ENCODE measurements around the gene OR2T1. TPM values are rescaled to one million over a fixed set of nuclear protein-coding genes. Genes with fewer than 3 reads are reported as not detected.

The OR2T1 gene
- total RNA-seq, 1 experiment from 2014 or later, result not detected

DNA sequence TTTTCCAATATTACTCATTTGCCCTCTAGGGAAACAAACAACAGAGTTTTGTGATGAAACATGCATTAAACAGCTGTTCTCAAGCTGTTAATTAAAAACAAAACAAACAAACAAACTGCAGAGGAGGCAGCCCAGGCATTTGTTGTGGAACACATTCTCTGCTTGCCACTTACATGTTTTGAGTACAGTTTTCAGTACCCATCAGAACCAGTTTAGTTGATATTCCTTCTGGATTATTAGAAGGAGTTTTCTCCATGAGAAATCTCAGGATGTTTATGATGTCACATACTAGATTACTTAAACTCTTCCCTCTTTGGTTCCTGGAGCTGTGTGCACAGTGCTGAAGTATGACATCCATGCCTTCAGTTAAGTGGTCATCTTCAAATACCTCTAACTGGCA is 27.4 kb upstream of the OR2T1 start, which contains the start of gene OR2T6:
TSS of gene OR2T6 (plus strand) at position 301 of the 400 bp plus-strand sequence. CDS start 11,863 bp downstream, outside the sequence.
- H3K27me3 Mint-ChIP-seq (ENCODE audit: insufficient read depth, unreplicated experiment), result no peaks in the 10 kb centered on the region

DNA sequence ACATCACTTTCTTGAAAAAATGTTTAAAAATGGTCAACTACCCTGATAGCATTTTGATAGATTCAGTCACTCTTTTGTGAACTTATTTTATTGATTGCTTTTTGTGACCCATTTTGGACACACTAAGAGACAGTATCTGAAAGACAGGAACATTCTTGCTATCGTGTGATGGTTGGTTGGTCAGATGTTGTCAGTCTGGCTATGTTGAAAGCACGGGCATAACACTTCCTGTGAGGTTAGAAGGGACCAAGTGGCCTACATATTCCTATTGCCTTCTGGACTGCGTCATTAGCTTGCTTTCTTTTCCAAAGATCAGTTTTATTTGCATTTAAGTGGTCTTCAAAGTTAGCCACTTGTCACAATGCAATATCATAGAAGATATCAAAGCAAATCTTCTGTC is 25.9 kb upstream of the OR2T1 start:
- no peak overlapping the region for H3K27ac Mint-ChIP-seq (ENCODE audit: unreplicated experiment)
- Histone ChIP-seq H3K36me3 (ENCODE audit: control insufficient read depth, insufficient read depth, low read length) (no peaks in the 10 kb centered on the region), H3K27me3 (replicated peaks; ENCODE audit: control insufficient read depth, insufficient read depth, low read length) (no peaks in the 10 kb centered on the region), H3K4me3 (ENCODE audit: low read depth, low read length) (no peak overlapping the region), H3K9me3 (no peaks in the 10 kb centered on the region), H3K4me1 (no peaks in the 10 kb centered on the region)
- no TSS peak for BruUV-seq (replicated peaks)
- no peaks in the 10 kb centered on the region for H3K36me3 Mint-ChIP-seq (ENCODE audit: insufficient read depth, unreplicated experiment)
- no peaks in the 10 kb centered on the region for H3K4me1 Mint-ChIP-seq (ENCODE audit: low read depth, unreplicated experiment)
- ChIA-PET POLR2A (no interaction called here), CTCF (no interaction called here)
- no peak for DNase-seq
- TF ChIP-seq, protein P1, sequence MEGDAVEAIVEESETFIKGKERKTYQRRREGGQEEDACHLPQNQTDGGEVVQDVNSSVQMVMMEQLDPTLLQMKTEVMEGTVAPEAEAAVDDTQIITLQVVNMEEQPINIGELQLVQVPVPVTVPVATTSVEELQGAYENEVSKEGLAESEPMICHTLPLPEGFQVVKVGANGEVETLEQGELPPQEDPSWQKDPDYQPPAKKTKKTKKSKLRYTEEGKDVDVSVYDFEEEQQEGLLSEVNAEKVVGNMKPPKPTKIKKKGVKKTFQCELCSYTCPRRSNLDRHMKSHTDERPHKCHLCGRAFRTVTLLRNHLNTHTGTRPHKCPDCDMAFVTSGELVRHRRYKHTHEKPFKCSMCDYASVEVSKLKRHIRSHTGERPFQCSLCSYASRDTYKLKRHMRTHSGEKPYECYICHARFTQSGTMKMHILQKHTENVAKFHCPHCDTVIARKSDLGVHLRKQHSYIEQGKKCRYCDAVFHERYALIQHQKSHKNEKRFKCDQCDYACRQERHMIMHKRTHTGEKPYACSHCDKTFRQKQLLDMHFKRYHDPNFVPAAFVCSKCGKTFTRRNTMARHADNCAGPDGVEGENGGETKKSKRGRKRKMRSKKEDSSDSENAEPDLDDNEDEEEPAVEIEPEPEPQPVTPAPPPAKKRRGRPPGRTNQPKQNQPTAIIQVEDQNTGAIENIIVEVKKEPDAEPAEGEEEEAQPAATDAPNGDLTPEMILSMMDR (IDR thresholded peaks at IDR 0.05; ENCODE audit: insufficient read depth in 1 of 2, low read depth in 1 of 2, low read length in 1 of 2, severe bottlenecking in 1 of 2, unreplicated experiment in 1 of 2), result no peak
- peaks cover 8% of the 10 kb centered on the region for H3K9me3 Mint-ChIP-seq (ENCODE audit: unreplicated experiment)
- intact Hi-C loops (cut with micrococcal nuclease; ENCODE audit: unreplicated experiment), result no loop called here
- H3K4me3 Mint-ChIP-seq (ENCODE audit: unreplicated experiment), result no peak overlapping the region
- no peaks in the 10 kb centered on the region for H3K27me3 Mint-ChIP-seq (ENCODE audit: insufficient read depth, unreplicated experiment)

More for the DNA sequence above, 27.4 kb upstream of the OR2T1 start, which contains the start of gene OR2T6:
- H3K36me3 ChIP-seq (ENCODE audit: control insufficient read depth, insufficient read depth, low read length), result no peaks in the 10 kb centered on the region
- H3K4me1 Mint-ChIP-seq (ENCODE audit: low read depth, unreplicated experiment), result no peaks in the 10 kb centered on the region
- BruUV-seq (replicated peaks), result no TSS peak
- H3K27ac Mint-ChIP-seq (ENCODE audit: unreplicated experiment), result no peak within 1 kb of the TSS
- no peak within 1 kb of the TSS for H3K4me3 Mint-ChIP-seq (ENCODE audit: unreplicated experiment)
- no peaks in the 10 kb centered on the region for H3K36me3 Mint-ChIP-seq (ENCODE audit: insufficient read depth, unreplicated experiment)
- H3K27me3 ChIP-seq (replicated peaks; ENCODE audit: control insufficient read depth, insufficient read depth, low read length), result no peaks in the 10 kb centered on the region
- H3K4me1 ChIP-seq, result no peaks in the 10 kb centered on the region
- no peak for DNase-seq
- ChIA-PET CTCF (no interaction called here), POLR2A (no interaction called here)
- intact Hi-C loops (cut with micrococcal nuclease; ENCODE audit: unreplicated experiment), result no loop called here
- no peak within 1 kb of the TSS for H3K4me3 ChIP-seq (ENCODE audit: low read depth, low read length)
- TF ChIP-seq, protein P1 (IDR thresholded peaks at IDR 0.05; ENCODE audit: insufficient read depth in 1 of 2, low read depth in 1 of 2, low read length in 1 of 2, severe bottlenecking in 1 of 2, unreplicated experiment in 1 of 2), result no peak
- H3K9me3 Mint-ChIP-seq (ENCODE audit: unreplicated experiment), result peaks cover 14% of the 10 kb centered on the region
- no peaks in the 10 kb centered on the region for H3K9me3 ChIP-seq

DNA sequence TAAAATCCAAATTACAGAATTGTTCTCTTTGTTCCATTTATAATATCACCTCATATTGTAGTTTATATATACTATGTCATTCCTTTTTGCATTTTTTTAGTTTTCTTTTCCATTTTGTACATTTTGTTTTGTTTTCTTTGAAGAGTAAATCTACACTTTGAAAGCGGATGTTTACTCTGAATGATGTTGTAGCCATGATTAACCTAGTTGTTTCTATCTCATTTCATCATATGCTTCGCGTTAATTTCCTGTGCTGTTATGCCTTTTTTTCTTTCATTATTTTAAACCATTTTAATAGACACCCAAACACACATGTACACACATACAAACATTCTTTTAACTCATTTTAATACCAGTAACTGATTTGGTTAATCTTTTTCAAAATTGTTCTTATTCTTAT is 22.0 kb upstream of the OR2T1 start:
- Mint-ChIP-seq H3K27ac (ENCODE audit: unreplicated experiment) (no peak overlapping the region), H3K9me3 (ENCODE audit: unreplicated experiment) (no peaks in the 10 kb centered on the region)
- TF ChIP-seq, protein P1 (IDR thresholded peaks at IDR 0.05; ENCODE audit: insufficient read depth in 1 of 2, low read depth in 1 of 2, low read length in 1 of 2, severe bottlenecking in 1 of 2, unreplicated experiment in 1 of 2), result no peak

More for the DNA sequence above, 22.0 kb upstream of the OR2T1 start:
- H3K36me3 ChIP-seq (ENCODE audit: control insufficient read depth, insufficient read depth, low read length), result no peaks in the 10 kb centered on the region
- intact Hi-C loops (cut with micrococcal nuclease; ENCODE audit: unreplicated experiment), result no loop called here
- H3K27me3 ChIP-seq (replicated peaks; ENCODE audit: control insufficient read depth, insufficient read depth, low read length), result no peaks in the 10 kb centered on the region
- no peak overlapping the region for H3K4me3 ChIP-seq (ENCODE audit: low read depth, low read length)
- POLR2A ChIA-PET, result no interaction called here
- H3K4me1 ChIP-seq, result no peaks in the 10 kb centered on the region
- Mint-ChIP-seq H3K4me1 (ENCODE audit: low read depth, unreplicated experiment) (no peaks in the 10 kb centered on the region), H3K4me3 (ENCODE audit: unreplicated experiment) (no peak overlapping the region), H3K36me3 (ENCODE audit: insufficient read depth, unreplicated experiment) (no peaks in the 10 kb centered on the region), H3K27me3 (ENCODE audit: insufficient read depth, unreplicated experiment) (peaks cover 3% of the 10 kb centered on the region)
- no peaks in the 10 kb centered on the region for H3K9me3 ChIP-seq
- no peak for DNase-seq
- CTCF ChIA-PET, result no interaction called here
- no TSS peak for BruUV-seq (replicated peaks)

All from Caco-2 (cell line).